Activated B cell treated with CpG ODN at 0.5 μM for 24 hours (primary cell): ENCODE measurements around the gene RILPL2. TPM values are rescaled to one million over a fixed set of nuclear protein-coding genes. Genes with fewer than 3 reads are reported as not detected.
A peak's percentile ranks its signal among the peaks of the same experiment; 100 is the strongest.

ENCODE experiments used
- ATAC-seq: fragments of 200-7000 bp; cut with Tn5 transposase; one replicate; pipeline ENCODE4 v1.10.0; 2021; ENCODE audit warnings: low read depth, mild to moderate bottlenecking, moderate library complexity
- CTCF ChIA-PET: fragments of 350-600 bp; sonication (Branson Sonifier 250); formaldehyde crosslinking; loops from one replicate; lab custom pipeline; 2021; ENCODE audit warnings: antibody characterized with exemption; lab: Charles Lee
- POLR2A ChIA-PET: fragments of 350-600 bp; sonication (Branson Sonifier 250); formaldehyde crosslinking; loops from one replicate; lab custom pipeline; 2021; ENCODE audit warnings: antibody characterized with exemption; lab: Charles Lee
- DNase-seq: peaks from one replicate; pipeline ENCODE4 v3.0.0; 2022
- H3K27ac Mint-ChIP-seq: one replicate; pipeline ENCODE4 v1.8.0; 2020; ENCODE audit warnings: mixed read lengths
- H3K27me3 Mint-ChIP-seq: one replicate; pipeline ENCODE4 v1.8.0; 2021; ENCODE audit warnings: mixed read lengths
- H3K36me3 Mint-ChIP-seq: one replicate; pipeline ENCODE4 v1.8.0; 2021; ENCODE audit warnings: low read depth, mixed read lengths
- H3K4me1 Mint-ChIP-seq: one replicate; pipeline ENCODE4 v1.8.0; 2021; ENCODE audit warnings: mixed read lengths
- H3K4me3 Mint-ChIP-seq: one replicate; pipeline ENCODE4 v1.8.0; 2020; ENCODE audit warnings: mild to moderate bottlenecking, mixed read lengths
- H3K9me3 Mint-ChIP-seq: one replicate; pipeline ENCODE4 v1.8.0; 2020; ENCODE audit warnings: mixed read lengths
- CTCF ChIP-seq: fragments of 200-600 bp; IDR thresholded peaks from one replicate; pipeline ENCODE4 v1.8.0; 2022; ENCODE audit warnings: antibody characterized with exemption, mild to moderate bottlenecking
- intact Hi-C: fragments of 100-400 bp; cut with micrococcal nuclease; formaldehyde crosslinking; loops from one replicate; pipeline ENCODE4 v1.15.1; 2024
- total RNA-seq: library from RNA; stranded (reverse); gene quantifications from 2 replicates; pipeline ENCODE4 v1.2.3, GENCODE V29; 2022

Gene RILPL2
- total RNA-seq, 1 donor from 2014 or later = 12.2 TPM

GRCh38 chr12:123393747-123394146 is 42.7 kb downstream of the RILPL2 start:
- ATAC-seq (no peak), DNase-seq (no peak)
- ChIA-PET CTCF (no interaction called here), POLR2A (interaction anchor here (0.7 to 1.2 kb wide), 3 partner anchors 28 to 47 kb away, joined by 6 to 9 read pairs (median 9); no protein-coding TSS in a partner anchor)
- Mint-ChIP-seq H3K27me3 (no peaks in the 10 kb centered on the region), H3K4me1 (peaks cover 12% of the 10 kb centered on the region), H3K27ac (no peak overlapping the region), H3K36me3 (peaks cover 68% of the 10 kb centered on the region), H3K4me3 (no peak overlapping the region), H3K9me3 (no peaks in the 10 kb centered on the region)
- intact Hi-C loops = no loop called here
- TF ChIP-seq CTCF = no peak

- H3K36me3 Mint-ChIP-seq = peaks cover 53% of the 10 kb centered on the region
- H3K9me3 Mint-ChIP-seq = no peaks in the 10 kb centered on the region
- POLR2A ChIA-PET = interaction anchor here (0.6 to 2.0 kb wide), 7 partner anchors 12 to 159 kb away, joined by 3 to 13 read pairs (median 5); partner anchors contain the start of genes MPHOSPH9 and MTRFR
- peak overlapping the region; percentile 20 for H3K4me3 Mint-ChIP-seq
- DNase-seq (no peak), ATAC-seq (no peak)
- CTCF ChIA-PET = interaction anchor here (0.9 kb wide), 1 partner anchor 77 kb away, joined by 3 read pairs; no protein-coding TSS in a partner anchor
- H3K27me3 Mint-ChIP-seq = no peaks in the 10 kb centered on the region
- no peak for TF ChIP-seq CTCF
- no peak overlapping the region for H3K27ac Mint-ChIP-seq
- H3K4me1 Mint-ChIP-seq = peaks cover 24% of the 10 kb centered on the region
- intact Hi-C loops = no loop called here
Measured at GRCh38 chr12:123391546-123392343, 44.7 kb downstream of the RILPL2 start.

- ATAC-seq (no peak), DNase-seq (no peak)
- intact Hi-C loops = no loop called here
- Mint-ChIP-seq H3K27ac (peak overlapping the region; percentile 76), H3K9me3 (no peaks in the 10 kb centered on the region), H3K36me3 (peaks cover 43% of the 10 kb centered on the region), H3K4me1 (peaks cover 24% of the 10 kb centered on the region), H3K27me3 (no peaks in the 10 kb centered on the region), H3K4me3 (peak overlapping the region; percentile 86)
- no peak for TF ChIP-seq CTCF
- POLR2A ChIA-PET = interaction anchor here (0.6 to 2.0 kb wide), 7 partner anchors 23 to 158 kb away, joined by 5 to 13 read pairs (median 6); partner anchors contain the start of genes MPHOSPH9 and MTRFR
- CTCF ChIA-PET = interaction anchor here (0.5 to 0.9 kb wide), 2 partner anchors 78 to 138 kb away, joined by 3 to 4 read pairs; no protein-coding TSS in a partner anchor
Measured at GRCh38 chr12:123390498-123391426, 45.7 kb downstream of the RILPL2 start.

DNA sequence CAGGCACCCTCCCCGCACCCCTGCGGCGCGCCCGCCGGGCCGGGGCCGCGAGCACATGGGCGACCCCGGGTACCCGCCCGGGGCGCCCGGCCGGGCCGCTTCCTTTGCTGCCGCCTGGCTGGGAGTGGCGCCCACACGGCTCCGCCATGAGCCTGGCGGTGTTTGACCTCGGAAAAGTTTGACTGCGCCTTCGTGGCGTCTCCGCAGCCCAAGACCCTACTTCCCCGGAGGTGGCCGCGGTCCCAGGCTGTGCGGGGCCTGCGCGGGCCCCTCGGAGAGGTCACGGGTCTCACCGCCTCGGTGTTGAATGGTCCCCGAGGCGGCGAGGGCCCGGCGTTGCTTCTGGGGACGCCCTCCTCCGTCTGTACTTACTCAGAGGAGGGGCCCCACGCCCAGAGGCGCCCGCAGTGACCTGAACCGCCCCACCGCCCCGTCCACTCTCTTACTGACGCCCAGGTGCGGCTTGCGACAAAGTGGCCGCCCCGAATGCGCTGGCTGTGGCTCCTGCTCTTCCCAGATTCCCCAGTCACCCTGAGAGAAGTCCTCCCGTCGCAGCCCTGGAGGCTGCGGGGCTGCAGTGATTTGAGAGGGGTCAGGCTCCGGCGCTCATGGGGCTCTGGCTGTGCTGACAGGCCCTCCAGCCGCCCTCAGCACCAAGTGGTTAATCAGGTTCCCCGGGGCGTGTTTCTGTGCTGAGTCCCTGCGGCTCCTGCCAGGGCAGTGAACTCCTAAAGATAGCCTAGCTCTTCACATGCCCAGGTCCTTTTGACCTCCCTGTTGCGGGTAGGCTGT is 46.7 kb downstream of the RILPL2 start:
- peak; percentile 22 for ATAC-seq
- peaks cover 25% of the 10 kb centered on the region for H3K4me1 Mint-ChIP-seq
- POLR2A ChIA-PET = interaction anchor here (0.5 to 2.0 kb wide), 5 partner anchors 23 to 70 kb away, joined by 3 to 13 read pairs (median 6); no protein-coding TSS in a partner anchor
- H3K4me3 Mint-ChIP-seq = peak overlapping the region; percentile 86
- DNase-seq = peak; percentile 48
- no peak for TF ChIP-seq CTCF
- H3K36me3 Mint-ChIP-seq = peaks cover 35% of the 10 kb centered on the region
- H3K9me3 Mint-ChIP-seq = no peaks in the 10 kb centered on the region
- intact Hi-C loops = loop anchor here (2.0 to 10.0 kb wide), 5 partner anchors 15 to 1175 kb away; partner anchors contain the start of genes DDX55 and NCOR2
- peak overlapping the region; percentile 76 for H3K27ac Mint-ChIP-seq
- H3K27me3 Mint-ChIP-seq = no peaks in the 10 kb centered on the region
- CTCF ChIA-PET = no interaction called here
